ENCODE results near the gene GALNT9. TPM values are rescaled to one million over a fixed set of nuclear protein-coding genes. Genes with fewer than 3 reads are reported as not detected.

The GALNT9 gene
- total and polyA plus RNA-seq, 8 donors: 0.17 to 5.0 (median 2.8) TPM; not detected in 1

GRCh38 chr12:132319991-132320570 is 9.3 kb downstream of the GALNT9 start:
- DNase-seq: peak in 1 of 4 donors; percentile 69
- Histone ChIP-seq H3K27me3 (peaks cover 3 to 91% of the 10 kb centered on the region in 2 donors), H3K9me3 (no peaks in the 10 kb centered on the region), H3K36me3 (no peaks in the 10 kb centered on the region), H3K4me1 (peaks cover 0 to 5% of the 10 kb centered on the region in 2 donors), H3K27ac (no peak overlapping the region), H3K4me3 (no peak overlapping the region)
- TF ChIP-seq CTCF (IDR thresholded peaks at IDR 0.05): no peak
- intact Hi-C loops (cut with DNase I): no loop called here
- ATAC-seq: no peak

DNA sequence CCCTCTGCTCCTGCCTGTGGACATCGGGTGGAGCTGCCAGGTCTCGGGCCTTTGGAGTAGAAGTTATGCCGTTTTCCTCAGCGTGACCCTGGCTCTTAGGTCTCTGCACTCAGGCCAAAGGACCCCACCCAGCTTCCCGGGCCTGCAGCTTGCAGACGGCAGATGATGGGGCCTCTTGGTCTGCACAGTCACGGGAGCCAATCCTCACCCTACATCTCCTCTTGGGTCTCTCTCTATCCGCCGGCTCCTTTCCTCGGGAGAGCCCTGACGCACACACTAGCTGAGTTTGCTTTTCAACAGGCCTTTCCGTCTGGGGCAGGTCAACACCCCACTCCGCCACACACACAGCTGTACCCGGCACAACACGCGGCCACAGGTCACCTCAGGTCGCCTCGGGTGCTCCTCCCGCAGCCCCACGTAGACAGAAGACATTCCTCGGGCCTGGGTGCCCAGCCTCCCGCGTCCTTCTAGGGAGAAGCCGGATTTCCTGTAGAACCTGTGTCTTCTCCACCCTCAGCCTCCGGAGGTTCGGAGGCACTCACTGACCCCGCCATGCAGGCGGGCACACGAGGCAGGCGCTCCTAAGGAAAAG is 9.9 kb downstream of the GALNT9 start:
- Histone ChIP-seq H3K27me3 (peaks cover 3 to 91% of the 10 kb centered on the region in 2 donors), H3K4me1 (peaks cover 0 to 5% of the 10 kb centered on the region in 2 donors), H3K9me3 (no peaks in the 10 kb centered on the region), H3K36me3 (no peaks in the 10 kb centered on the region), H3K4me3 (no peak overlapping the region), H3K27ac (no peak overlapping the region)
- intact Hi-C loops (cut with DNase I): no loop called here
- TF ChIP-seq CTCF (IDR thresholded peaks at IDR 0.05): no peak
- ATAC-seq (no peak), DNase-seq (peak in 1 of 4 donors; percentile 57)

DNA sequence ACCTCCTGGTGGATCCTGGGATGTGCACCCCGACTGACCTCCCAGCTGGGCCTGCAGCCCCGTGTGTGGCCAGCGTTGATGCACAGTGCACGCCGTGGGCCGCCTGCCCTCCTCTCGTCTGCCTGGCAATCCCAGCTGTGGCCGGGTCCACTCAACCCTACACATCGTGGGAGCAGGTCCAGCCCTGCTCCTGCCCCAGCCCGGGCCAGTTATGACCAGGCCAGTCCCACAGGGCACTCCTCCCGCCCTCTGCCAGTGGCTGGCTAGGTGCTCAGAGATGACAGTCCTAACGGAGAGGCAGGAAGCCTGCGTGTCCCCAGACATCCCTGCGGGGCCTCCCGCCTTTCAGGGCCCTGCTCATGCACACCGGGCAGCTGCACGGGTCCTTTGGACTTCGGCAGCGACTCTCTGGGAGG is 10.8 kb downstream of the GALNT9 start:
- Histone ChIP-seq H3K36me3 (no peaks in the 10 kb centered on the region), H3K4me1 (peaks cover 0 to 5% of the 10 kb centered on the region in 2 donors), H3K4me3 (no peak overlapping the region), H3K9me3 (no peaks in the 10 kb centered on the region), H3K27ac (no peak overlapping the region), H3K27me3 (peaks cover 1 to 83% of the 10 kb centered on the region in 2 donors)
- no peak for TF ChIP-seq CTCF (IDR thresholded peaks at IDR 0.05)
- no peak for ATAC-seq
- intact Hi-C loops (cut with DNase I): no loop called here
- peak in 1 of 4 donors; percentile 67 for DNase-seq

- peak in 1 of 4 donors; percentile 51 for DNase-seq
These were observed 11.3 kb downstream of the GALNT9 start for GRCh38 chr12:132318135-132318534.

More at GRCh38 chr12:132318135-132318534, 11.3 kb downstream of the GALNT9 start:
- intact Hi-C loops (cut with DNase I): no loop called here
- TF ChIP-seq CTCF (IDR thresholded peaks at IDR 0.05): no peak
- peaks cover 0 to 78% of the 10 kb centered on the region in 2 donors for H3K27me3 ChIP-seq
- H3K9me3 ChIP-seq: no peaks in the 10 kb centered on the region
- no peak overlapping the region for H3K27ac ChIP-seq
- no peak overlapping the region for H3K4me3 ChIP-seq
- no peak for ATAC-seq
- no peaks in the 10 kb centered on the region for H3K36me3 ChIP-seq
- peaks cover 0 to 2% of the 10 kb centered on the region in 2 donors for H3K4me1 ChIP-seq

Data from left lung (tissue), 10 donors.